ENCODE measurements around the gene IQCK.

The IQCK gene

GRCh38 chr16:19890901-19891300 is 172.8 kb downstream of the IQCK start:
- DNase-seq = no peak

GRCh38 chr16:19892902-19893301 is 174.8 kb downstream of the IQCK start:
- DNase-seq = no peak

- DNase-seq = no peak
Observed at GRCh38 chr16:19894586-19894985, 176.5 kb downstream of the IQCK start.

- DNase-seq = no peak
Observed at GRCh38 chr16:19896951-19897350, 178.9 kb downstream of the IQCK start.

GRCh38 chr16:19898166-19898565 is 180.1 kb downstream of the IQCK start:
- DNase-seq = no peak

- DNase-seq = peak; percentile 32
Observed at GRCh38 chr16:19898924-19899604, 181.0 kb downstream of the IQCK start.

GRCh38 chr16:19899605-19899955 is 181.5 kb downstream of the IQCK start:
- no peak for DNase-seq

- DNase-seq = no peak
Observed at GRCh38 chr16:19901164-19901563, 183.1 kb downstream of the IQCK start.

GRCh38 chr16:19907161-19907992 is 189.3 kb downstream of the IQCK start:
- peak; percentile 59 for DNase-seq
